ENCODE data around the gene MRAS.
"Not testable (repeated sequence)": the region's sequence is repeated elsewhere in the genome, so short reads cannot be mapped to it uniquely, and the experiment has no call there.

GRCh38 chr3:138453940-138454339, 105.6 kb downstream of the MRAS start:
- not testable (repeated sequence) for TF ChIP-seq POLR2A (IDR thresholded peaks at IDR 0.05; ENCODE audit: low read length); GATA1 (IDR thresholded peaks at IDR 0.05; ENCODE audit: low read depth, low read length)

Data from erythroblast (primary cell).